Activated T-cell treated with anti-CD3 and anti-CD28 coated beads for 4 hours (primary cell): ENCODE results near the gene OPALIN.
A peak's percentile ranks its signal among the peaks of the same experiment; 100 is the strongest.

ENCODE experiments used
- DNase-seq: peaks from one replicate; pipeline ENCODE4 v3.0.0-alpha.2; 2020

OPALIN gene

GRCh38 chr10:96358851-96359540 is at the start of gene OPALIN:
OPALIN (minus strand) TSS chr10:96359002; CDS start chr10:96358896, 106 bp downstream.
- no peak for DNase-seq

DNA sequence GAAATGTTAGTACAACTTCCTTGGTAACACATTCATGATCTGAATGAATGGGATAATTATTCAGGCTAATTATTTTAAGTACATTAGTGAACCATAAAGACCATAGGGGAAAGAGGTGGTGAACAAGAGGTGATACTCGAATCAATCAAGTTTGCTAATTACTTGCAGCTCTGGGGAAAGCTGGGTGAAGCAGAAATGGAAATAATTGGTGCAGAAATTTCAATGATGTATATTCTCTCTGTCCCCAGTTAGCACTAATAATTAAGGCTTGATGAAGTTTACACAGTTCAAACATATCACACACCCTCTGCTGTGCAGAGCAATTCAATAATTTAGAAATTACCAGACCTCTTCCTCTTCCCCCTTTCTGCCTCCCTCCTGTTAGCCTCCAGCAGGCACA is 49.4 kb upstream of the OPALIN start:
- no peak for DNase-seq

DNA sequence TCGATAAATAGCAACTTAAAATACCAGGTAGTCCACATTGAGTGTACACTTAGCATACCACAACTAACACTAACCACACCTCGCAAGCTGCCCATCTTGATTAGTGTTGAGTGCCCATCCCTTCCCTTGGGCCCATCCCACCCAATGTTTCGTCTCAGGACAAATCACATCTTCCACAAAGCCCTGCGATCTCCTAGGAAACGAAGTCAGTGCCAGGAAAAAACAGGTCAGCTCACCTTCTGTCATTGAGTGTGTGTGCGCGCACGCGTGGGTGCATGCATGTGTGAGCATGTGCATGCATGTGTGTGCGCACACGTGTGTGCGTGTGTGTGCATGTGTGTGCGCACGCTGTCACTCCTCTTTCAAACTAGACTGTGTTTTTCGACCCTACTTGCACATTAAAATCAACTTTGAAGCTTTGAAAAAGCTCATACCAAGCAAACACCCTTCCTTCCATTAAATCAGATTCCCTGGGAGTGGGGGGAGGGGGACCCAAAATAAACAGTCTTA is 48.8 kb upstream of the OPALIN start:
- no peak for DNase-seq

DNA sequence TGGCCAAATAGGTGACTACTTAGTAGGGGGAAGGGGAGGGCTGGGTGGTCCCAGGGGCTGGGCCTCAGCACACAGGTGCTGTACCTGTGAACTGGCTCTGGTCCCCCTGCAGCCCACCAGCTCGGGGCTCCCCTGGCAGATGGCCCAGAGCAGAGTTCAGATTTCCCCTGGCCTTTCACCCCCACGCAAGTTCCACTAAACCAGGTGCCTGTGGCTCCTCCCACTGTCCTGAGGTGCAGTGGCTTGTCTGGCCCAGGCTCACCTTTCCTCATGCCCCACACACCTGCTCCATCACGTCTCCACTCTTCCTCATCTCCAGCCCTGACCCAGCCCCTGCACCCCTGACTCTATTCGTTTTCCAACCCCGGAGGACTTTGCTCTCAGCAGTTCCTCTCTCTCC is 47.3 kb upstream of the OPALIN start:
- DNase-seq = no peak

- no peak for DNase-seq
Observed at GRCh38 chr10:96402417-96403305, 43.9 kb upstream of the OPALIN start.

GRCh38 chr10:96401036-96401435 is 42.2 kb upstream of the OPALIN start:
- DNase-seq = no peak

GRCh38 chr10:96400465-96400864 is 41.7 kb upstream of the OPALIN start:
- no peak for DNase-seq

DNA sequence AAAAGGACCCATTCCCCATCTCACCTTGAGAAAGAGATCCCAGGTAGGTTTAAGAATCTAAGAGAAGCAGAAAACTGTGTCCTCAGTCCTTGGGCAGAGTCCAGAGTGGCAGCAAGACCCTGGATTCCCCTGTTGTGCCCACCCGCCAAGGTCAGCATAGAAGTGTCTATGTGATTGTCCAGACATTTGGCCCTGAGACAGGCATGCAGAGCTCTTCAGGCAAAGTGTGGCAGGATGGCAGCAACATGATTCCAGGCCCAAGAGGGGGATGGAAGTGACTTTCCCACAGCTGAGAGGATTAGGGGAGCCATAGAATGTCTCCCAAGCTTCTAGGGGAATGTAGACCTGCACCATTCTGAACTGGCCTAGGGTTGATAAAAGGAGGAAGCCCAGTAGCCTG is 39.1 kb upstream of the OPALIN start:
- no peak for DNase-seq

- peak; percentile 48 for DNase-seq
Observed at GRCh38 chr10:96395931-96396877, 37.4 kb upstream of the OPALIN start.

DNA sequence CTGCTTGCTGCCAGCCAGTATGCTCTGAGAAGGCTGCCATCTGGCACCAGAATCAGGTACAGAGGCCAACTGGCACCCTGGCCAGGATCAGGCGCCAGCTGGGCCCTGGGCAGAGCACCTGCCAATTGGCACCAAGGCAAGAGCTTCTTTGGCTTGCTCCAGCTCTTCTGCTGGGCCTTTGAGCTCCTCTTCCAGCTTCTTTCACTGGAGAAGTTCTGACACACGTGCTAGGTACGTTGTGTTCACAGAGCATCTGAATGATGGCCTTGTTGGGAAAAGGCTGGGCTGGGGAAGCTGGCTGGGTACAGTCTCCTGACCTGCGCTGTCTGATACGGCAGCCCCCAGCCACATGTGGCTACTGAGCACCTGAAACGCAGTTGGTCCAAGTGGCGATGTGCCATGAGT is 31.7 kb upstream of the OPALIN start:
- no peak for DNase-seq

DNA sequence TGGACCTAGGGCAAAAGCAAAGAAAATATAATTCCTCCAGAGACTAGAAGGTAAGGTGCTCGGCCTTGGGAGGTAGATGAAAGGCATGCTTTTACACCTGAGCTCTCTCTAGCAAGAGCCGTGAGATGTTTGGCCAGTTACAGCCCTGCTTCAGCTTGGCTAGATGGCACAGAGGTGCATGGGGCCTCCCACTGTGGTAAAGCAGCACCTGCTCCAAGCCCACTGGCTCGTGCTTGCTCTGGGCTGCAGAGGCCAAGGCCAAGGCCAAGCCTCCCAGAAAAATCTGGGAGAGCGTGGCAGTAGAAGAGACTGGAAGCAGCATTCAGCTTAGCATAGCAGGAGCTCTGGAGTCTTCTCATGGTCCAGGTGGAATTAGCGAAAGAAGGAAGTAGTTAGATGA is 31.0 kb upstream of the OPALIN start:
- no peak for DNase-seq

GRCh38 chr10:96387601-96388000 is 28.8 kb upstream of the OPALIN start:
- DNase-seq = no peak

GRCh38 chr10:96387161-96387560 is 28.4 kb upstream of the OPALIN start:
- DNase-seq = no peak

GRCh38 chr10:96384506-96384905 is 25.7 kb upstream of the OPALIN start:
- no peak for DNase-seq

DNA sequence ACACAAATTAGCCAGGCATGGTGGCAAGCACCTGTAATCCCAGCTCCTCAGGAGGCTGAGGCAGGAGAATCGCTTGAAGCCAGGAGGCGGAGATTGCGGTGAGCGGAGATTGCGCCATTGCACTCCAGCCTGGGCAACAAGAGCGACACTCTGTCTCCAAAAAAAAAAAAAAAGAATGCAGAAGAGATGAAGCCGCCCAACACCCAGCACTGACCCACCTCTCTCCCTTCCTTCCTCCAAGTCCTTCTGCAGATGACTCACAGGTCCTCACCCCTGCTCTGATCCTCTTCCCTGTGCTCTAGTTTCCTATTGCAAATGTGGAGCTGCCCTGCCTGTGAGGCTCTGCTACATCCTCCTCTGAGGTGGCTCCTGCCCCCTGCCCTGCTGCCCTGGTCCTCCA is 22.0 kb upstream of the OPALIN start:
- DNase-seq = no peak

GRCh38 chr10:96379758-96380157 is 21.0 kb upstream of the OPALIN start:
- DNase-seq = no peak

DNA sequence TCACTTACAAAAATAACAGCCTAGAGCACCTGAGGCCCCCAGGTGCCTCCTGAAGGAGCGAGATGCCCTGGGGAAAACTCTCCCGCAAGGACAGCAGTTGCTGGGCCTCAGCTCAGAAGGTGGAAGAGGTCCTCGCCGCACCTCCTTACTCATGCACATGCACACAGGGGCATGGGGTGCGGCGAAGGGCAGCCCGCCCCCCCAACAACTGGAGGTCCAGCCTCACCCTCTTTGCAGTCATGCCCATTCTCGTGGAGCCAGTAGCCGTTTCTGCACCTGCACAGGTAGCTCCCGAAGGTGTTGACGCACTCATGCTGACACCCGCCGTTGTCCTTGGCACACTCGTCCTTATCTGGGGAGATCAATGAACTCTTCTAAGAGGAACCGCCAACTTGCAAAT is 19.9 kb upstream of the OPALIN start:
- DNase-seq = no peak

DNA sequence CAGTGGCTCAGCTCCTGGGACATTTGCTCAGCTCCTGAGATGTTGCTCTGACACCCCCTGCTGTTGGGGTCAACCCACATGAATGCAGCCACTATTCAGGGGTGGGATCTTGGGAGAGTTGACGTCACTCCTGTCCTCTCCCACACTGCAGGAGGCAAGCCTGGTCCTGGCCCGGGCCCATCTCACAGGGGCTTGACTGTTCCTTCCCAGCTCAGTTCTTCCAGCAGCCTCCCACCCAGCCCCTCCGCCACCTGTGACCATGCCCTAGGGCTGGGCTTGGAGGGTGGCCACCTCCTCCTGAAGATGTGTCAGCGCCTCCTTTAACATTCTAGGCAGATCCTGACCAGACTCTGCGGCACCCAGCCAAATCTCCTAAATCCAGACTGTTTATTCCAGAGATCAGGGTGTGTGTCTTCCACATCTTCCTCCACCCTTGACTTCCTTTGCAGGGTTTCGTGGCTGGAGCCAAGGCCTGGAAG is 19.1 kb upstream of the OPALIN start:
- DNase-seq = no peak

GRCh38 chr10:96376483-96376882 is 17.7 kb upstream of the OPALIN start:
- DNase-seq = no peak

DNA sequence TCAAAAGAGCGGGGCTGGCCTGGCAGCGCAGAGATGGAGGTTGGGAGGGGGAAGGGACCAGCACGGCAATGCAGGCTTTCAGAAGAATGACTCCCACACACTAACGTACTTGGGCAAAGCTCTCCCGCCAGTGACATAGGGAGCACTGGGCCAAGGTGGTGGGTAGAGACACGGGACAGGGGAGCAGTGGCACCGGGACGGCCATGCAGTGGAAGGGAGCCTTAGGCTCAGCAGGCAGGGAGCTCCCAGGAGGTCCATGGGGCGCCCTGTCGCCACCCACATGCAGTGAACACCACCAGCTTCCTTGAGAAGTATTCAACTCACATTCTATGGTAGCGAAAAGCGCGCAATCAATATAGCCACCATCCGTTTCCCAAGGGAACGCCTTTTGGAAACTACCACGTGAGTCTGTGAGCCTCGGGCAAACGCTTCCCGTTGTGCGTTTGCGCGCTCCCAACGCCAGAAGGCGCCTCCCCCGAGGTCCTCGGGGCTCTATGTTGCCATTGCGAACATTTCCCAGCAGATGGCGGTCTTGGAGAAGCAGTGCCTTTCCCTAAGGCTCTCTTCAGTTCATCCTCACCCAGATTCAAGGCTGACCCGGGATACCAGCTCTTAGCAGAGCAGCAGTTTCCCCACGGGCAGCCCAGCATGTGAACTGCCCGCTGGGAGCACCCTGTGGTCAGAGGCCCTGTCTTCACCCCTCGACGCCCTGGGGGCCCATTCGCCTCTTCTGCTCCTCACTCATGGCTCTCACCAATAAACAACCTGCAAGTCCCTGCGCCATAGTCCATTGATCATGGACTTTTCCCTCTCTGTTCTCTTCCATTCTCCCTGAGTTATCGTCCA is 16.4 kb upstream of the OPALIN start:
- peak; percentile 61 for DNase-seq

GRCh38 chr10:96374639-96374984 is 15.8 kb upstream of the OPALIN start:
- no peak for DNase-seq

GRCh38 chr10:96374004-96374403 is 15.2 kb upstream of the OPALIN start:
- no peak for DNase-seq
